HepG2 (cell line): ENCODE results near the gene TFB1M. TPM values are rescaled to one million over a fixed set of nuclear protein-coding genes. Genes with fewer than 3 reads are reported as not detected.

Experiments
- ATAC-seq: fragments of 200-7000 bp; cut with Tn5 transposase; 3 replicates; pipeline ENCODE4 v1.9.1; 2020; ENCODE audit warnings: mild to moderate bottlenecking, moderate library complexity
- BruUV-seq: library from RNA; stranded (reverse); fragments of 400-500 nt; replicated peaks from 2 replicates; lab custom pipeline; 2021; lab: Mats Ljungman, UMichigan
- CTCF ChIA-PET: fragments of 300-600 bp; formaldehyde crosslinking; extraction: SDS; loops from one replicate; lab custom pipeline; 2021; ENCODE audit warnings: low total read pairs, inconsistent platforms, low intra/inter-chr PET ratio; lab: Yijun Ruan, JAX
- POLR2A ChIA-PET: fragments of 350-600 bp; sonication (Branson Sonifier 250); formaldehyde crosslinking; loops from one replicate; lab custom pipeline; 2020; ENCODE audit warnings: antibody characterized with exemption, inconsistent platforms; lab: Yijun Ruan, JAX
- DNase-seq: peaks from one replicate; pipeline ENCODE4 v3.0.0-alpha.2; 2015; ENCODE audit warnings: low spot score
- FAIRE-seq: peaks from 3 replicates; lab custom pipeline; 2011; peaks lifted over from hg19 to GRCh38; lab: Jason Lieb, UNC
- H2AFZ ChIP-seq: one replicate; pipeline ENCODE4 v1.6.1; 2011; ENCODE audit warnings: low read length, inconsistent platforms
- H3K27ac ChIP-seq: fragments of 300-600 bp; 3 replicates; pipeline ENCODE4 v1.8.0; 2011; ENCODE audit warnings: mixed run types, mild to moderate bottlenecking, mixed read lengths, low read length, inconsistent platforms; ENCODE audit not compliant: insufficient read depth; ENCODE audit errors: extremely low read length
- H3K27me3 ChIP-seq, 2 experiments: fragments of 200-600 bp in 1 of 2; 2 replicates in 1 of 2; 3 replicates in 1 of 2; pipeline versions ENCODE4 v1.6.0 to v1.8.0; 2011; ENCODE audit warnings: low read length in 2 of 2, mild to moderate bottlenecking in 2 of 2, moderate library complexity in 2 of 2, inconsistent platforms in 1 of 2; ENCODE audit not compliant: insufficient read depth in 2 of 2, control insufficient read depth in 1 of 2
- H3K36me3 ChIP-seq, 2 experiments: fragments of 200-600 bp in 1 of 2; replicated peaks in 1 of 2; 2 replicates in 1 of 2; 3 replicates in 1 of 2; pipeline versions ENCODE4 v1.5.1 to v1.8.0; 2011; ENCODE audit warnings: low read length in 2 of 2, inconsistent platforms in 1 of 2; ENCODE audit not compliant: insufficient read depth in 2 of 2, control insufficient read depth in 1 of 2
- H3K4me1 ChIP-seq: 2 replicates; pipeline ENCODE4 v1.5.1; 2012; ENCODE audit warnings: low read length, inconsistent platforms; ENCODE audit not compliant: insufficient read depth
- H3K4me2 ChIP-seq: 2 replicates; pipeline ENCODE4 v1.6.0; 2011; ENCODE audit warnings: low read depth, low read length, inconsistent platforms
- H3K4me3 ChIP-seq, 3 experiments: fragments of 200-600 bp in 1 of 3; sonication (generic), shearing (Covaris generic) in 1 of 3; replicated peaks in 1 of 3; 2 replicates each; pipeline ENCODE4 v1.5.1; 2011 to 2016; ENCODE audit warnings: low read length in 3 of 3, inconsistent platforms in 2 of 3, low read depth in 2 of 3, mild to moderate bottlenecking in 2 of 3, control low read depth in 1 of 3, mixed read lengths in 1 of 3; ENCODE audit not compliant: insufficient read depth in 1 of 3
- H3K79me2 ChIP-seq: one replicate; pipeline ENCODE4 v1.6.1; 2011; ENCODE audit warnings: low read length, inconsistent platforms; ENCODE audit not compliant: insufficient read depth
- H3K9ac ChIP-seq: 2 replicates; pipeline ENCODE4 v1.6.0; 2011; ENCODE audit warnings: mild to moderate bottlenecking, low read depth, low read length, inconsistent platforms; ENCODE audit not compliant: insufficient read depth
- H3K9me3 ChIP-seq: 2 replicates; pipeline ENCODE4 v1.5.1; 2012; ENCODE audit warnings: mild to moderate bottlenecking, low read length
- H4K20me1 ChIP-seq: 2 replicates; pipeline ENCODE4 v1.6.0; 2011; ENCODE audit warnings: inconsistent platforms, mild to moderate bottlenecking, low read length, moderate library complexity; ENCODE audit not compliant: insufficient read depth
- CBX1 ChIP-seq: IDR thresholded peaks from one replicate; pipeline ENCODE4 v1.6.1; 2016; ENCODE audit warnings: antibody characterized with exemption, low read depth
- ELF4 ChIP-seq: sonication (generic); formaldehyde crosslinking; IDR thresholded peaks from 2 replicates; pipeline ENCODE4 v1.5.0; 2020; ENCODE audit warnings: missing genetic modification reagents, mild to moderate bottlenecking, moderate library complexity, borderline replicate concordance
- KLF15 ChIP-seq: sonication (generic); formaldehyde crosslinking; IDR thresholded peaks from 2 replicates; pipeline ENCODE4 v1.8.1; 2023; ENCODE audit warnings: borderline replicate concordance, mild to moderate bottlenecking, inconsistent platforms, missing genetic modification reagents, mixed read lengths
- RBM22 ChIP-seq: fragments of 200-400 bp; formaldehyde crosslinking; optimal IDR thresholded peaks from 2 replicates; pipeline ENCODE3; 2017; ENCODE audit warnings: mild to moderate bottlenecking, low read length, moderate library complexity
- RORA ChIP-seq: sonication (generic); formaldehyde crosslinking; IDR thresholded peaks from 2 replicates; pipeline ENCODE4 v1.5.0; 2020; ENCODE audit warnings: mild to moderate bottlenecking, missing genetic modification reagents, moderate library complexity
- SOX5 ChIP-seq: IDR thresholded peaks from 2 replicates; pipeline ENCODE4 v1.6.1; 2016; ENCODE audit warnings: borderline replicate concordance
- ZNF460 ChIP-seq: sonication (generic); formaldehyde crosslinking; IDR thresholded peaks from 2 replicates; pipeline ENCODE4 v1.5.1; 2020; ENCODE audit warnings: missing genetic modification reagents, mild to moderate bottlenecking, borderline replicate concordance
- ZNF558 ChIP-seq: sonication (generic); formaldehyde crosslinking; IDR thresholded peaks from 2 replicates; pipeline ENCODE4 v1.9.0; 2022; ENCODE audit warnings: mild to moderate bottlenecking, missing genetic modification reagents, borderline replicate concordance
- ZNF816 ChIP-seq: sonication (generic); formaldehyde crosslinking; IDR thresholded peaks from 2 replicates; pipeline ENCODE4 v1.8.0; 2022; ENCODE audit warnings: missing genetic modification reagents, mild to moderate bottlenecking, borderline replicate concordance
- ZNF891 ChIP-seq: sonication (generic); formaldehyde crosslinking; IDR thresholded peaks from 2 replicates; pipeline ENCODE4 v1.5.0; 2020; ENCODE audit warnings: mild to moderate bottlenecking, missing genetic modification reagents
- ZSCAN25 ChIP-seq: sonication (generic); formaldehyde crosslinking; IDR thresholded peaks from 2 replicates; pipeline ENCODE4 v1.8.0; 2022; ENCODE audit warnings: mild to moderate bottlenecking, missing genetic modification reagents
- WGBS: methylation state at CpG from one replicate; pipeline ENCODE4 v1.1.6; 2017; ENCODE audit warnings: low lambda C conversion rate; 5-methylcytosine and 5-hydroxymethylcytosine counted together
- in situ Hi-C: cut with HindIII; loops from 2 replicates; pipeline ENCODE4 v1.10.0; 2017; ENCODE audit warnings: low pct_unique_long_range_greater_than_20kb; ENCODE audit not compliant: extremely low pct_ligation_motif_present
- intact Hi-C: fragments of 100-400 bp; cut with micrococcal nuclease; formaldehyde crosslinking; loops from one replicate; pipeline ENCODE4 v1.10.0; 2022; ENCODE audit not compliant: unreplicated experiment
- polyA plus RNA-seq, 8 experiments: library from polyadenylated mRNA; depleted of rRNA in 3 of 8; stranded (reverse) in 7 of 8; unstranded in 1 of 8; fragments of >200 nt; fragmentation: Illumina TruSeq in 4 of 8; extraction: Trizol in 4 of 8; gene quantifications; 2 replicates each; pipeline versions ENCODE4 v1.2.1 to v1.2.3, GENCODE V29; 2011 to 2016; ENCODE audit warnings: low read depth in 4 of 8, missing spikeins in 1 of 8, mixed read lengths in 1 of 8; ENCODE audit not compliant: insufficient read depth in 1 of 8
- total RNA-seq, 5 experiments: library from RNA; depleted of rRNA; stranded (reverse); fragments of >200 nt; fragmentation: Illumina TruSeq; extraction: Trizol; gene quantifications; 2 replicates each; pipeline ENCODE4 v1.2.3, GENCODE V29; 2016; ENCODE audit warnings: low read depth in 1 of 5
- TF ChIP-seq, protein P1 (sequence below): sonication (generic); formaldehyde crosslinking; IDR thresholded peaks from 2 replicates; pipeline ENCODE4 v1.5.1; 2020; ENCODE audit warnings: mild to moderate bottlenecking, missing genetic modification reagents, borderline replicate concordance
- TF ChIP-seq, protein P2 (sequence below): sonication (generic); formaldehyde crosslinking; IDR thresholded peaks from 2 replicates; pipeline ENCODE4 v1.4.0; 2020; ENCODE audit warnings: mild to moderate bottlenecking, low read depth, missing genetic modification reagents
- TF ChIP-seq, protein P3 (sequence below): IDR thresholded peaks from 2 replicates; pipeline ENCODE4 v1.6.1; 2016; ENCODE audit warnings: missing compliant biosample characterization, missing genetic modification reagents, borderline replicate concordance

TFB1M gene
- total and polyA plus RNA-seq, 2 of the 13 experiments (the other 11 are each of a cell fraction or from before 2014, with no cell fraction given): 91.4 to 122 TPM

DNA sequence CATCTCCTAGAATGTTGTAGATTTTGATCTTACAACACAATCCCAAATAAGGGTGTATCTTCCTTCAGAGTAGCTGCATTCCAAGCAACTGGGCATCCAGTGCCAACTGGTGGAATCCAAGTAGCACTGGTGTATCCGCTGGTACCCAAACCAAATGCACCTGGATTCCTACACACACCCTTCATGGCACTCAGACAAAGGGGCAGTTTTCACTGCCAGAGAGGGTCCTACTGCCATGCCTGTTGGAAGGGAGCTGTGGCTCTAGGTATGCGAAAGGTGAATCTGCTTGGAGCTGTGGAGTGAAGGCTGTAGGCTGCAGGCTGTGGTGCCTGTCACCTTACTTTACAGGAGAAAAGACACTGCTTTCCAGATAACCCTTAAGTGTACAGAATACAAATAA is 67.5 kb downstream of the TFB1M start:
- ChIA-PET POLR2A (no interaction called here), CTCF (no interaction called here)
- peaks cover 4 to 30% of the 10 kb centered on the region in 2 experiments; a peak in 3 of 5 replicates for H3K36me3 ChIP-seq
- H3K27me3 ChIP-seq: no peaks in the 10 kb centered on the region
- H3K9me3 ChIP-seq: no peaks in the 10 kb centered on the region
- H3K4me1 ChIP-seq: 0 out of 2 replicates have a peak, but pooled peaks cover 7% of the 10 kb centered on the region
- H3K27ac ChIP-seq: no peak overlapping the region
- WGBS: 100% methylated on average over 2 of the region's 2 CpGs
- H3K79me2 ChIP-seq: no peaks in the 10 kb centered on the region
- DNase-seq (no peak), ATAC-seq (no peak), FAIRE-seq (no peak)
- intact Hi-C loops: loop anchor here (5.0 to 10.0 kb wide), 2 partner anchors 322 to 570 kb away; no protein-coding TSS in a partner anchor
- H3K4me3 ChIP-seq: no peak overlapping the region
- no TSS peak for BruUV-seq
- no peak overlapping the region for H2AFZ ChIP-seq
- H4K20me1 ChIP-seq: no peaks in the 10 kb centered on the region
- H3K9ac ChIP-seq: no peak overlapping the region
- in situ Hi-C loops: loop anchor here (5.0 kb wide), 1 partner anchor 70 kb away; no protein-coding TSS in a partner anchor
- H3K4me2 ChIP-seq: no peak overlapping the region
- TF ChIP-seq, protein P1, sequence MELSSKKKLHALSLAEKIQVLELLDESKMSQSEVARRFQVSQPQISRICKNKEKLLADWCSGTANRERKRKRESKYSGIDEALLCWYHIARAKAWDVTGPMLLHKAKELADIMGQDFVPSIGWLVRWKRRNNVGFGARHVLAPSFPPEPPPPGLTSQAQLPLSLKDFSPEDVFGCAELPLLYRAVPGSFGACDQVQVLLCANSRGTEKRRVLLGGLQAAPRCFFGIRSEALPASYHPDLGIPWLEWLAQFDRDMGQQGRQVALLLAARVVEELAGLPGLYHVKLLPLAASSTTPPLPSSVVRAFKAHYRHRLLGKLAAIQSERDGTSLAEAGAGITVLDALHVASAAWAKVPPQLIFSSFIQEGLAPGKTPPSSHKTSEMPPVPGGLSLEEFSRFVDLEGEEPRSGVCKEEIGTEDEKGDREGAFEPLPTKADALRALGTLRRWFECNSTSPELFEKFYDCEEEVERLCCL (CRISPR knock-in tag): no peak
- TF ChIP-seq ZNF891 (no peak), ZNF816 (CRISPR knock-in tag) (no peak), RORA (CRISPR knock-in tag) (no peak), ZSCAN25 (CRISPR knock-in tag) (no peak), ZNF558 (CRISPR knock-in tag) (no peak), ELF4 (CRISPR knock-in tag) (no peak), RBM22 (peak; percentile 88), SOX5 (CRISPR knock-in tag) (no peak), ZNF460 (CRISPR knock-in tag) (no peak), KLF15 (no peak), CBX1 (no peak)
- TF ChIP-seq, protein P2, sequence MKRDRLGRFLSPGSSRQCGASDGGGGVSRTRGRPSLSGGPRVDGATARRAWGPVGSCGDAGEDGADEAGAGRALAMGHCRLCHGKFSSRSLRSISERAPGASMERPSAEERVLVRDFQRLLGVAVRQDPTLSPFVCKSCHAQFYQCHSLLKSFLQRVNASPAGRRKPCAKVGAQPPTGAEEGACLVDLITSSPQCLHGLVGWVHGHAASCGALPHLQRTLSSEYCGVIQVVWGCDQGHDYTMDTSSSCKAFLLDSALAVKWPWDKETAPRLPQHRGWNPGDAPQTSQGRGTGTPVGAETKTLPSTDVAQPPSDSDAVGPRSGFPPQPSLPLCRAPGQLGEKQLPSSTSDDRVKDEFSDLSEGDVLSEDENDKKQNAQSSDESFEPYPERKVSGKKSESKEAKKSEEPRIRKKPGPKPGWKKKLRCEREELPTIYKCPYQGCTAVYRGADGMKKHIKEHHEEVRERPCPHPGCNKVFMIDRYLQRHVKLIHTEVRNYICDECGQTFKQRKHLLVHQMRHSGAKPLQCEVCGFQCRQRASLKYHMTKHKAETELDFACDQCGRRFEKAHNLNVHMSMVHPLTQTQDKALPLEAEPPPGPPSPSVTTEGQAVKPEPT (CRISPR knock-in tag): no peak
- TF ChIP-seq, protein P3, sequence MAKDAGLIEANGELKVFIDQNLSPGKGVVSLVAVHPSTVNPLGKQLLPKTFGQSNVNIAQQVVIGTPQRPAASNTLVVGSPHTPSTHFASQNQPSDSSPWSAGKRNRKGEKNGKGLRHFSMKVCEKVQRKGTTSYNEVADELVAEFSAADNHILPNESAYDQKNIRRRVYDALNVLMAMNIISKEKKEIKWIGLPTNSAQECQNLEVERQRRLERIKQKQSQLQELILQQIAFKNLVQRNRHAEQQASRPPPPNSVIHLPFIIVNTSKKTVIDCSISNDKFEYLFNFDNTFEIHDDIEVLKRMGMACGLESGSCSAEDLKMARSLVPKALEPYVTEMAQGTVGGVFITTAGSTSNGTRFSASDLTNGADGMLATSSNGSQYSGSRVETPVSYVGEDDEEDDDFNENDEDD (CRISPR knock-in tag): no peak
